ENCODE data around the gene HAGH.

HAGH gene

DNA sequence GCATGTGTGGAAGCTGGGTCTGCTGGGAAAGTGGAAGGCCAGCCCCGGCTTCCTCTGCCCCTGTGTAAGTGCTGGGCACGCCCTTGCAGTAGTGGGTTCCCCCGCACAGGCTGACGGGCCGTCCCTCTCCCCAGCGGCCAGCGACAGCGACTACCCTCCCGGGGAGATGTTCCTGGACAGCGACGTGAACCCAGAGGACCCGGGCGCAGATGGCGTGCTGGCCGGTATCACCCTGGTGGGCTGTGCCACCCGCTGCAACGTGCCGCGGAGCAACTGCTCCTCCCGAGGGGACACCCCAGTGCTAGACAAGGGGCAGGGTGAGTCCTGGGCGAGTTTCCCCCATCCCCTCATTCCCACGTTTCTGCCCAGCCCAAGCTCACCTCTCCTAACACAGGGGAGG lies 60.8 kb downstream of the HAGH start:
- in situ Hi-C loops (cut with HindIII; ENCODE audit: low sequenced_read_pairs): no loop called here

DNA sequence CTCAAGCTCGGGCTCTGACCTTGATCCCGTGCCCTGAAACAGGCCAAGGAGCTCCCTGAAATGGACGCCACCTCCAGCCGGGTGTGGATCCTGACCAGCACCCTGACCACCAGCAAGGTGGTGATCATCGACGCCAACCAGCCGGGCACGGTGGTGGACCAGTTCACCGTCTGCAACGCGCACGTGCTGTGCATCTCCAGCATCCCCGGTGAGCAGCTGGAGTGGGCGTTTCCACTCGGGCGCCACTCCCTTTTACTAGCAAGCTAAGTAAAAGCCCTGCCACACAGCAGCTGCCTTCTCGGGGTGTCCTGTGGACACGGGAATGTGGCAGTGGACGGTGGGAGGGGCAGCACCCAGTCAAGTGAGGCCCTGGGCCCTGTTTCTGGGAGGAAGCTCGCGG lies 61.7 kb downstream of the HAGH start:
- in situ Hi-C loops (cut with HindIII; ENCODE audit: low sequenced_read_pairs): no loop called here

DNA sequence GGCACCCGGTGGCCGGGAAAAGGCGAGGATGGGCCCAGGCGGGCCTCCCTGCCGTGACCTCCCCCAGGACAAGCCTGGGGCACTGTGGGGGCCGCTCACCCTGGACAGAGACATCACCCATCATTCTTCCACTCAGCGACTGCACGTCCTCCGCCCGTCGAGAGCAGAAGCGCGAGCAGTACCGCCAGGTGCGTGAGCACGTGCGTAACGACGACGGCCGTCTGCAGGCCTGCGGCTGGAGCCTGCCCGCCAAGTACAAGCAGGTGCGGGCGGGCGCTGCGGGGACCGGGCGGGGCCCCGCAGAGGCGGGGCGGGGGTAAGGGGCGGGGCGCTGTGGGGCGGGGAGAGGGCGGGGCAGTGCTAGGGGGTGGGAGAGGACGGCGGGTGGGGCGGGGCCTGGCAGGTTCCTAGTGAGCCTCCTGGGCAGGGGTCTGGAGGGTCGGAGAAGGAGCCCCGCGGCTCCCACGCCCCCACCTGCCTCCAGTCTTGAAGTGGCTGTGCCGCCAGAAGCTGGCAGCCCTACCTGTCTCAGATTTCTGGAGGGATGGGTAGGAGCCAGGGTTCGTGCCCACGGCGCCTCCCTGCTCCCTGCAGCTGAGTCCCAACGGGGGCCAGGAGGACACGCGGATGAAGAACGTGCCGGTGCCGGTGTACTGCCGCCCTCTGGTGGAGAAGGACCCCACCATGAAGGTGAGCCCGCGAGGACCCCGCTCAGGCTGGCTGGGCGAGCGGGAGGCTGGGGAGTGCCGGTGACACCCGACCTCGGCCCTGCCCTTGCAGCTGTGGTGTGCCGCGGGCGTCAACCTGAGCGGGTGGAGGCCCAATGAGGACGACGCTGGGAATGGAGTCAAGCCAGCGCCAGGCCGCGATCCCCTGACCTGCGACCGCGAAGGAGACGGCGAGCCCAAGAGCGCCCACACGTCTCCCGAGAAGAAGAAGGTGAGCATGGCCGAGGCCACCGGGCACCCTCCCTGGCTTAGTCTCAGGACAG lies 62.8 kb downstream of the HAGH start:
- in situ Hi-C loops (cut with HindIII; ENCODE audit: low sequenced_read_pairs): no loop called here

DNA sequence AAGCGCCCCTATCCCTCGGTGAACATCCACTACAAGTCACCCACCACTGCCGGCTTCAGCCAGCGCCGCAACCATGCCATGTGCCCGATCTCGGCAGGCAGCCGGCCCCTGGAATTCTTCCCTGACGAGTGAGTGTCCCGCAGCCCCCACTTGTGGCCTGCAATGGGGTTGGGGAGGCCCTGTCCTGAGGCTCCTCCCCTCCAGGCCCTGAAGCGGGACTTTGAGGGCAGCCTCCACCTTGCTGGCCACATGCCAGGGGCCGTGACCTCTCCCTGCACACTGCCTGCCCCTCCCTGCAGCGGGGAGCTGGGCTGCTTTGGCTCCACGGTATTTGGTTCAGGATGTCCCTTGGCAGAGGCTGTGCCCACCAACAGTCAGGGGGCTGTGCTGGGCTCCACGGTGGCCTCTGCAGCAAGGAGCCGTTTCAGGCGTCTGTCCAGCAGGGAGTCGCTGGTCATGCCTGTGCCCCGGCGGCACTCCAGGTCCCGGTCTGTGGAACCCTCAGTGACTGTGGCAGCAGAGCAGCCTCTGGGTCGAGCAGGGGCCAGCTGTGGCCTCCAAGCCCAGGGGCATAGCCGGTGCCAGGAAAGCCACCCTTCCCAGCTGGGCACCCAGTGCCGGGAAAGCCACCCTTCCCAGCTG lies 63.6 kb downstream of the HAGH start:
- in situ Hi-C loops (cut with HindIII; ENCODE audit: low sequenced_read_pairs): no loop called here

DNA sequence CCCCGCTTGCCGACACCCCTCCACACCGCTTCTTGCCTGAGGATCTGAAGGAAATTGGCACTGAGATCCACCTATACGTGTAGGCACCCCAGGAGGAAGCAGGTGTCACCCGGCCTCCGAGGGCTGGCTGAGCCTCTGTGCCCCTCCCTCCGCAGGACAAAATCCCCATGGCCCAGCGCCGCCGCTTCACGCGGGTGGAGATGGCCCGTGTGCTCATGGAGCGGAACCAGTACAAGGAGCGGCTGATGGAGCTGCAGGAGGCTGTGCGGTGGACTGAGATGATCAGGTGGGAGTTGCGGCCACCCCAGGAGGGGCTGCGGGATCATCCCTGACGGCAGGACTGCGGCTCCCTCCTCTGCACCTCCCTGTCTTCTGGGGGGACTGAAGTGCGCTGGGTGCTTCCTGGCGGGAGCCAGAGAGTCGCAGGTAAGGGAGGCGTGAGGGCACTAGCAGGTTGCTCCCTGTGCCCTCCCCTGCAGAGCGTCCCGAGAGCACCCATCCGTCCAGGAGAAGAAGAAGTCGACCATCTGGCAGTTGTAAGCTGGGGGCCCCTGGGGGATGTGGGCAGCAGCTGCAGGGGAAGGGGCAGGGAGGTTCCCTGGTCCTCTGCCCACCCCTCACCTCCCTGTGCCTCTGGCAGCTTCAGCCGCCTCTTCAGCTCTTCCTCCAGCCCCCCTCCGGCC lies 64.3 kb downstream of the HAGH start:
- in situ Hi-C loops (cut with HindIII; ENCODE audit: low sequenced_read_pairs): no loop called here

DNA sequence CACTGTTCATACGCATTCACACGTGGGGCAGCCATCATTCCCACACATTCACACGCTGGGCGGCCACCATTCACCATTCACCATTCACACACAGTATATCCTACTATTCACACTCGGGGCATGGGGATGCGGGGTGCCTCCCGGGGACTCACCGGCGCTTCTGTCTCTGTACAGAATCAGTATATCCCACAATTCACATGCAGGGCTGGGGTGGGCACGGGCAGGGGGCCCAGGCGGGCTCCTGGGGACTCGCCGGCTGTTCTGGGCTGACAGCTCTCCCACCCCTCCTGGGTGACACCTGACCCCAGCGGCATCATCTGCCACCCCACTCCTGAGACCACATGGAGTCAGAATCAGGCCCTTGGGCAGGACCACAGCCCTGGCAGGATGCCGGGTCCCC lies 64.9 kb downstream of the HAGH start:
- in situ Hi-C loops (cut with HindIII; ENCODE audit: low sequenced_read_pairs): no loop called here

DNA sequence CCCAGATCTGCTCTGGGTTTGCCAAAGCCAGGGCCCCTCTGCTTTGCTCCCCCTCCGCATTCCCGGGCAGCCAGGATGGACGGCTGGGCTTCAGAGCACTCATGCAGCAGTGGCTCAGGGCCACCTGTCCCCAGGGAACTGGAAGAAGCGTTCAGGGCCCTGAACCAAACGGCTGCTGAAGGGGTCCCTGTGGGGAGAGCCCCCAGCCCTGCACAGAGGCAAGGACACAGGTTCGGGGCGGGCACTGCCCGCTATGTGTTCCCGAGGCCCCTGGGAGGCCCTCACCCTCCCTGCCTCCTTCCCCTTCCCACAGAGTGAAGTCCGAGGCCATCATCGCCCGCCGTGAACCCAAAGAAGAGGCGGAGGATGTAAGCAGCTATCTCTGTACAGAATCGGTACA lies 65.7 kb downstream of the HAGH start:
- in situ Hi-C loops (cut with HindIII; ENCODE audit: low sequenced_read_pairs): no loop called here

DNA sequence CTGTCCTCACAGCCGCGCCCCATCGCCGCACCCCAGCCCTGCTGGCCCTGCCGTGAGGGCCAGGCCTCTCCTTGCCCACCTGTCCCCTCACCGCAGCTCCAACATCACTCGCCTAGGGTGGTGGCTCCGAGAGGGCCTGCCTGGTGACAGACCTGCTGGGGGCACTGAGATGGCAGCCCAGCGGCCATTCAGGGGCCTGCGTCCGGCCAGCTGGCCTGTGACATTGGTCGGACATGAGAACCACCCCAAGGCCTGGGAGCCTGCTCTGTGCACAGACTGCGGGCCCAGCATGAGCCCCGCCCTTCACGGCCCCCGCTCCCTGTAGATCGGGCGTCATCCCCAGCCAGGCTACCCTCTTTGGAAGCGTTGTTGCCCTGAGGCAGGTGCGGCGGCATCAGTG lies 67.1 kb downstream of the HAGH start:
- in situ Hi-C loops (cut with HindIII; ENCODE audit: low sequenced_read_pairs): no loop called here

DNA sequence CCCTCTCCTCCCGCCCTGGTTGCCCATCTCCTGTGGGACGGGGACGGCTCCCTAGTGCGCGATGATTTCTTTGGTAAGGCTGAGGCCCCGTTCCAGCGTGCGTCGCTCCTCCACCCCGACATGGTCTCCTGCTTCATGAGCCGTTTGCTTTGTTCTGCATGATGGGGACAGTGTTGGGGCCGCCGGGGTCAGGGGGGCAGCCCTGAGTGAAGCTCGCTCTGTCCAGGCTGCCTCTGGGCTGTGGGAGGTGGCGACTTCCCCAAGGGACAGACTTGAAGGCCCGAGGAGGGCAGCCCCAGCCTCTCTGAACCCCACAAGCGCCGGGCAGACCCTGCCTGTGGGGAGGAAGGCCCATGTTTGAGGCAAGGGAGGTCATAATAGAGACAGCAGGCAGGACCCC lies 67.7 kb downstream of the HAGH start:
- in situ Hi-C loops (cut with HindIII; ENCODE audit: low sequenced_read_pairs): no loop called here

DNA sequence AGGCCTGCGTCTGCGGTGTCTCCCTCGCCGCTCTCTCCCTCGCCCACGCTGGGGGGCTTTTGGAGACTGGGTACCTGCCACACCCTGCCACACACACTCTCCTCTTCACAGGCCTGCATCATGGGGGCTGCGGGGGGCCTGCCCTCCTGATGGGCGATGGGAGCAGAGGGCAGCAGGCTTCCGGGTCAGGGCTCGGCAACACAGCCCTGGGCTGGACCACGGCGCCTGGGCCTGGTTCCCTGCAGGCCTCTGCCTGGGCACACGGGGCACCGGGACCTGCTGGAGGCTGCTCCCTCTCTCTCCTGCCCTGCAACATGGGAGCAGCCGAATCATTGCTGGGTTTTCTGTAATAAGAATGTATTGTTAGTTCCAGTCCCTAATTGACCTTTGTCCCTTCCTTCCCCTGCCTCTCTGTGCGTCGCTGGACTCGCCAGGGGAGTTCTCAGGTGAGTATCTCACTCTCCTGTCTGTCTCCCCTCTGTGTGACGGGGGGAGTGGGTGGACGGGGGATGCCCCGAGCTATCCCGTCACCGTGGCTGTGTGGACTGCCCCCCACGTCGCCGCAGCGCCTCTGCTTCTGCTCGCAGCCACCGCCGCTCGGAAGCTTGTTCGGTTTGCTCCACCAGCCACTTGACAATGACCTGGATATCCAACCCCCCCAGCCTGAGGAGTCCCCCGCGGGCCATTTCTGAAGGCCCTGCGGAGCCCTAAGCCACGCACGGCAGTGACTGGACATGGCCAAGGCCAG lies 68.7 kb downstream of the HAGH start:
- in situ Hi-C loops (cut with HindIII; ENCODE audit: low sequenced_read_pairs): no loop called here

Data from DLD1 (cell line).